ENCODE measurements around the gene MFSD12. TPM values are rescaled to one million over a fixed set of nuclear protein-coding genes. Genes with fewer than 3 reads are reported as not detected.

Gene MFSD12
- total and polyA plus RNA-seq, 2 experiments from 2014 or later: 23.0 to 67.9 TPM

- peak overlapping the region; percentile 93 for H3K9ac ChIP-seq
- no peaks in the 10 kb centered on the region for H3K36me3 ChIP-seq (ENCODE audit: low read depth)
- H3K9me3 ChIP-seq (ENCODE audit: low read depth): no peaks in the 10 kb centered on the region
- peak overlapping the region; percentile 87 for H3K4me3 ChIP-seq
- no peaks in the 10 kb centered on the region for H3K27me3 ChIP-seq (replicated peaks; ENCODE audit: insufficient read depth)
- TF ChIP-seq EZH2phosphoT487 (IDR thresholded peaks at IDR 0.05; ENCODE audit: insufficient read depth, low read depth): no peak
- no peak for TF ChIP-seq EZH2 (IDR thresholded peaks at IDR 0.05; ENCODE audit: insufficient read depth, poor library complexity, severe bottlenecking)
- H2AFZ ChIP-seq: 0 out of 2 replicates have a peak overlapping the region, but pooled peaks have one; percentile 54
- H3K4me2 ChIP-seq (ENCODE audit: unreplicated experiment): peak overlapping the region; percentile 89
- no peaks in the 10 kb centered on the region for H3K9me2 ChIP-seq (ENCODE audit: insufficient read depth)
- DNase-seq: peak; percentile 52
- peaks cover 6% of the 10 kb centered on the region; the same call in 1 of the 2 replicates for H3F3A ChIP-seq (ENCODE audit: insufficient read depth)
- in situ Hi-C loops (cut with MboI): no loop called here
- peaks cover 8% of the 10 kb centered on the region; the same call in 1 of the 2 replicates for H3K4me1 ChIP-seq (ENCODE audit: insufficient read depth)
- peak overlapping the region; percentile 51 for H3K27ac ChIP-seq
- WGBS, 2 experiments (ENCODE audit: low coverage in 1 of 2, low lambda C conversion rate in 2 of 2, missing lambda C conversion rate in 2 of 2): 23% methylated on average over 29 to 31 of the region's 31 CpGs
- no peaks in the 10 kb centered on the region for H4K20me1 ChIP-seq (ENCODE audit: insufficient read depth)
- peaks cover 63% of the 10 kb centered on the region for H3K79me2 ChIP-seq (ENCODE audit: insufficient read depth)
These were observed 49.8 kb downstream of the MFSD12 start for GRCh38 chr19:3507371-3508120.

GRCh38 chr19:3506384-3507340, 50.7 kb downstream of the MFSD12 start:
- H3K27ac ChIP-seq: peak overlapping the region; percentile 51
- peaks cover 8% of the 10 kb centered on the region; the same call in 1 of the 2 replicates for H3K4me1 ChIP-seq (ENCODE audit: insufficient read depth)
- H3K9ac ChIP-seq: peak overlapping the region; percentile 93
- peak overlapping the region; percentile 89 for H3K4me2 ChIP-seq (ENCODE audit: unreplicated experiment)
- no peaks in the 10 kb centered on the region for H3K9me2 ChIP-seq (ENCODE audit: insufficient read depth)
- in situ Hi-C loops (cut with MboI): no loop called here
- H4K20me1 ChIP-seq (ENCODE audit: insufficient read depth): no peaks in the 10 kb centered on the region
- WGBS, 2 experiments (ENCODE audit: low coverage in 1 of 2, low lambda C conversion rate in 2 of 2, missing lambda C conversion rate in 2 of 2): 2% methylated on average over 25 to 58 of the region's 69 CpGs
- no peaks in the 10 kb centered on the region for H3K9me3 ChIP-seq (ENCODE audit: low read depth)
- H3K36me3 ChIP-seq (ENCODE audit: low read depth): no peaks in the 10 kb centered on the region
- peak overlapping the region; percentile 87 for H3K4me3 ChIP-seq
- peak overlapping the region; percentile 70 for H2AFZ ChIP-seq
- TF ChIP-seq EZH2 (IDR thresholded peaks at IDR 0.05; ENCODE audit: insufficient read depth, poor library complexity, severe bottlenecking) (no peak), EZH2phosphoT487 (IDR thresholded peaks at IDR 0.05; ENCODE audit: insufficient read depth, low read depth) (no peak)
- peaks cover 54% of the 10 kb centered on the region for H3K79me2 ChIP-seq (ENCODE audit: insufficient read depth)
- peak; percentile 67 for DNase-seq
- peaks cover 6% of the 10 kb centered on the region; the same call in 1 of the 2 replicates for H3F3A ChIP-seq (ENCODE audit: insufficient read depth)
- no peaks in the 10 kb centered on the region for H3K27me3 ChIP-seq (replicated peaks; ENCODE audit: insufficient read depth)

GRCh38 chr19:3505598-3506383, 51.6 kb downstream of the MFSD12 start, which contains the start of gene FZR1:
Gene FZR1 (plus strand): TSS chr19:3506311. CDS start chr19:3522990, 16,679 bp downstream.
- Histone ChIP-seq H3K4me1 (ENCODE audit: insufficient read depth) (peaks cover 8% of the 10 kb centered on the region; the same call in 1 of the 2 replicates), H2AFZ (peak within 1 kb of the TSS; percentile 96), H3K27me3 (replicated peaks; ENCODE audit: insufficient read depth) (no peaks in the 10 kb centered on the region), H3F3A (ENCODE audit: insufficient read depth) (peaks cover 6% of the 10 kb centered on the region; the same call in 1 of the 2 replicates), H3K9me2 (ENCODE audit: insufficient read depth) (no peaks in the 10 kb centered on the region), H3K9ac (peak within 1 kb of the TSS; percentile 93), H3K27ac (peak within 1 kb of the TSS; percentile 76), H3K36me3 (ENCODE audit: low read depth) (no peaks in the 10 kb centered on the region), H3K4me2 (ENCODE audit: unreplicated experiment) (peak within 1 kb of the TSS; percentile 89), H3K9me3 (ENCODE audit: low read depth) (no peaks in the 10 kb centered on the region), H4K20me1 (ENCODE audit: insufficient read depth) (no peaks in the 10 kb centered on the region), H3K4me3 (peak within 1 kb of the TSS; percentile 87), H3K79me2 (ENCODE audit: insufficient read depth) (peaks cover 45% of the 10 kb centered on the region)
- WGBS, 2 experiments (ENCODE audit: low coverage in 1 of 2, low lambda C conversion rate in 2 of 2, missing lambda C conversion rate in 2 of 2): 2 to 4% methylated on average over 40 to 62 of the region's 79 CpGs
- DNase-seq: peak; percentile 100
- in situ Hi-C loops (cut with MboI): no loop called here
- TF ChIP-seq EZH2 (IDR thresholded peaks at IDR 0.05; ENCODE audit: insufficient read depth, poor library complexity, severe bottlenecking) (no peak), EZH2phosphoT487 (IDR thresholded peaks at IDR 0.05; ENCODE audit: insufficient read depth, low read depth) (no peak)
